LNCaP clone FGC (cell line): ENCODE measurements around the gene SIRT1.
A peak's percentile ranks its signal among the peaks of the same experiment; 100 is the strongest.
"Not testable (repeated sequence)": the region's sequence is repeated elsewhere in the genome, so short reads cannot be mapped to it uniquely, and the experiment has no call there.

Experiments used
- DNase-seq: peaks from one replicate; pipeline ENCODE4 v3.0.0-alpha.2; 2011; ENCODE audit warnings: low read depth
- H3K4me3 ChIP-seq: 2 replicates; pipeline ENCODE4 v1.5.1; 2011; ENCODE audit warnings: mild to moderate bottlenecking, low read depth, low read length, control low read depth
- CTCF ChIP-seq: IDR thresholded peaks from 2 replicates; pipeline ENCODE4 v1.5.1; 2012; ENCODE audit warnings: mild to moderate bottlenecking; ENCODE audit not compliant: control insufficient read depth, insufficient read depth; ENCODE audit errors: extremely low read depth

The SIRT1 gene

GRCh38 chr10:67884313-67884841 is at the start of gene SIRT1:
SIRT1 (plus strand) TSS chr10:67884656; CDS start chr10:67884722, 66 bp downstream.
- 0 out of 2 replicates have a peak, but pooled peaks have one; percentile 17 for TF ChIP-seq CTCF
- peak; percentile 63 for DNase-seq
- peak within 1 kb of the TSS; percentile 82 for H3K4me3 ChIP-seq

GRCh38 chr10:67835541-67836394 is 48.7 kb upstream of the SIRT1 start:
- H3K4me3 ChIP-seq = not testable (repeated sequence)

GRCh38 chr10:67836488-67836887 is 48.0 kb upstream of the SIRT1 start:
- no peak for TF ChIP-seq CTCF
- no peak for DNase-seq
- no peak overlapping the region for H3K4me3 ChIP-seq

More at GRCh38 chr10:67835541-67836394, 48.7 kb upstream of the SIRT1 start:
- not testable (repeated sequence) for DNase-seq

- no peak for DNase-seq
- H3K4me3 ChIP-seq = peak overlapping the region; percentile 48
- TF ChIP-seq CTCF = no peak
Observed at GRCh38 chr10:67836972-67837371, 47.5 kb upstream of the SIRT1 start.

- peak; percentile 77 for DNase-seq
- TF ChIP-seq CTCF = no peak
- peak within 1 kb of the TSS; percentile 48 for H3K4me3 ChIP-seq
Observed at GRCh38 chr10:67837541-67838314, 46.7 kb upstream of the SIRT1 start, which contains the start of gene DNAJC12. DNAJC12 (minus strand) TSS chr10:67838188; CDS start chr10:67838011, 177 bp downstream.

GRCh38 chr10:67839511-67839910 is 44.9 kb upstream of the SIRT1 start:
- not testable (repeated sequence) for DNase-seq, H3K4me3 ChIP-seq

- no peak for TF ChIP-seq CTCF
- DNase-seq = no peak
- H3K4me3 ChIP-seq = no peak overlapping the region
Observed at GRCh38 chr10:67839951-67840350, 44.5 kb upstream of the SIRT1 start.
